Midbrain (tissue), 1 donor: Measurements from ENCODE around the gene LENG9.
"Not testable (repeated sequence)": the region's sequence is repeated elsewhere in the genome, so short reads cannot be mapped to it uniquely, and the experiment has no call there.

ENCODE experiments used
- DNase-seq: peaks from one replicate; lab custom pipeline; 2025; lab: John Stamatoyannopoulos, UW

Gene LENG9

GRCh38 chr19:54478677-54479266, 15.2 kb upstream of the LENG9 start:
- no peak for DNase-seq

DNA sequence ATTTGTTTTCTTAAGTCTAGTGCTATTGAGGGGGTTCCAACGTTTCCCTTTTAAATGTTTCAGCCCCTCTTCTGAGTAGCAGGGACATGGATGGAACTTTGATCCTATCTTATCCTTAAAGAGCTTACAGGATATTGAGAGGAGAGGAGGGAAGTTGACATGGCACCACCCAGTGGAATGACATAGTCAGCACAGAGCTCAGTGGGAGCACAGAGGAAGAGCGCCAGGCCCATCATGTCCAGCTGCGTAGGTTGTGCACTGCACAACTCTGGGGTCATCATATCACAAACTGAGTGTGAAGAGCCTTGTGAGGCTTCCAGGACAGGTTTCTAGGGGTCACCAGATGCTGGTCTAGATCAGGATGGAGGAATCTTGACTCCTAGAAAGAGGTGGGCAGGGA, 14.1 kb upstream of the LENG9 start:
- DNase-seq, result no peak

GRCh38 chr19:54475706-54476105, 12.1 kb upstream of the LENG9 start:
- no peak for DNase-seq

GRCh38 chr19:54473892-54474372, 10.4 kb upstream of the LENG9 start:
- DNase-seq, result no peak

GRCh38 chr19:54473071-54473891, 9.7 kb upstream of the LENG9 start, which contains the start of gene CDC42EP5:
Gene CDC42EP5 (minus strand): TSS chr19:54473296. CDS start chr19:54465547, 7,749 bp downstream.
- DNase-seq, result no peak

DNA sequence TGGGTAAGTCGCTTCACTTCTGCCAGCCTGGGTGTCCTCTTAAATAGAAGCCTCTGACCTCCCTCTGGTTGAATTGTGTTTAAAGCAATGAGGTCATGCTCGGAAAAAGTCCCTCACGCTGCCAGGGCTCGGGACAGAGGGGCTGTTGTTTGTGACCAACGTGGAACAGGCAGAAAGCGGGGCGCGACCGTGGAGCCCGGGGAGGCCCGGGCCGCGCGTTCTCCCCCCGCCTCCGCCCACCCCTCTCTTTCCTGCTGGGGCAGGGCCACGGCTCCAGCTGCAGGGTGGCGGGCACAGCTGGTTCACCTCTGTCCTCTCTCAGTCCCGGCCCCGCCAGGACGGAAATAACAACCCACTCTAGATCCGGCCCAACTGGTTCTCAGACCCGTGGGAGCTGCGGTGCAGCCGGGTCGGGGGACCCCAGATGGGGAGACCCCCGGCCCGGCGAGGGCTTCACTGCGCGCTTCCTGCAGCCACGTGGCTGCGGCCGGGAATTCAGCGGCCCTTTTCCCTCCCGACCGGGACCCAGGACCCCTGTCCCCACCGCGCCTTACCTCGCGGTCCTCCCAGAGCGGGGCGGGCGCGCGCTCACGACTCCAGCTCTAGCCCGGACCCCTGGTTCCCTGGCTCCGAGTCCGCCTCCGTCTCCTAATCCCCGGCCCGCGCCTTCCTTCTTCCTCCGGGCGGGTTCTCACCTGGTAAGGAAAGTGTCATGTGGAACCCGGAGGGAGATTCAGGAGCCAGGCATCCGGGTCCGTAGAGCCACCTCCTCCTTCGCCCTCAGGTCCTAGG, 7.6 kb upstream of the LENG9 start:
- peak; percentile 20 for DNase-seq

DNA sequence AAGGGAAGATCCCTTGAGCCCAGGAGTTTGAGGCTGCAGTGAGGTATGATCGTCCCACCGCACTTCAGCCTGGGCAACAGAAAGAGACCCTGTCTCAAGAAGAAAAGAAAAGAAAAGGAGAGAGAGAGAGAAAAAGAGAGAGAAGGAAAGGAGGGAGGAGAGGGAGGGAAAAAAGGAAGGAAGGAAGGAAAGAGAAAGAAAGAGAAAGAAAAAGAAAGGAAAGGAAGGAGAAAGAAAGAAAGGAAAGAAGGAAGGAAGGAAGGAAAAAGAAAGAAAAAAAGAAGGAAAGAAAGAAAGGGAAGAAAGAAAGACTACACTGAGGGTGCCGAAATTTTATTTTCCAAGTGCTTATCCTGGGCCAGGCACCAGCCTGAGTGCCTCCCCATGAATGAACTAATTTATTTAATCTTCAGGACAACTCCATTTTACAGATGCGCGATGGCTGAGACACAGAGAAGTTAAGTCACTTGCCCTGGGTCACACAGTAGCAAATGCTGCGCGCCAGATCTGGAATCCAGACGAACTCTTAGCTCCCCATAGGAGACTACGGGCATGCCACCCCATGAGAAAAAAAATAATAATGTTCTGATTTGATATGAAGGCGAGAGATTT, 6.8 kb upstream of the LENG9 start:
- DNase-seq, result no peak

DNA sequence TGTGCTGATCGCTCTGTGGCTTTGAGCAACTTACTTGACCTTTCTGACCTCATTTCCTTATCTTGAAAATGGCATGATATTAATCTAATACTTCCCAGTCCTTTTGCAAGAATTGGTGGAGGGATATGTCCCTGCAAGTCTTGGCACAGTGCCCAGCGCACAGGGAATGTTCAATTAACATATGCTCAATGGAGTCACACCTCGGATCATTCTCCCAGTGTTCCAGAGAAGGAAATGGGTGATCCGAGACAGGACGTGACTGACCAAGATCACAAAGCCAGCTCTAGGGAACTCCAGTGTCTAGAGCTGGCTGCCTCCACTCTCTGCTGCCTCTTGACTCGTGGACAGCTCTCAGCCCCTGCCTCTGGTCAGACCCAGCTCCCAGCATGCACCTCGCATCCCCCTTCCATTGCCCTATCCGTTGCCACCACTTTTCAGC, 5.9 kb upstream of the LENG9 start:
- DNase-seq, result no peak

DNA sequence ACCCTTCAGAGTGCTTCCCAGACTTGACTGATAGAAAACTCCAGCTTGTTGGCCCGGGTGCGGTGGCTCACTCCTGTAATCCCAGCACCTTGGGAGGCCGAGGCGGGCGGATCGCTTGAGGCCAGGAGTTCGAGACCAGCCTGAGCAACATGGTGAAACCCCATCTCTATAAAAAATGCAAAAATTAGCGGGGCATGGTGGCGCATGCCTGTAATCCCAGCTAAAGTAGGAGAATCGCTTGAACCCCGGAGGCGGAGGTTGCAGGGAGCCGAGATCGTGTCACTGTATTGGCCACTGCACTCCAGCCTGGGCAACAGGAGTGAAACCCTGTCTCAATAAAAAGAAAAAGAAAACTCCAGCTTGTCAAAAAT, 2.5 kb upstream of the LENG9 start:
- not testable (repeated sequence) for DNase-seq

GRCh38 chr19:54465426-54466109, 2.0 kb upstream of the LENG9 start:
- DNase-seq, result no peak

GRCh38 chr19:54464630-54465425, 1.2 kb upstream of the LENG9 start:
- peak; percentile 76 for DNase-seq

GRCh38 chr19:54464044-54464629, 559 bp upstream of the LENG9 start:
- DNase-seq, result peak; percentile 74

DNA sequence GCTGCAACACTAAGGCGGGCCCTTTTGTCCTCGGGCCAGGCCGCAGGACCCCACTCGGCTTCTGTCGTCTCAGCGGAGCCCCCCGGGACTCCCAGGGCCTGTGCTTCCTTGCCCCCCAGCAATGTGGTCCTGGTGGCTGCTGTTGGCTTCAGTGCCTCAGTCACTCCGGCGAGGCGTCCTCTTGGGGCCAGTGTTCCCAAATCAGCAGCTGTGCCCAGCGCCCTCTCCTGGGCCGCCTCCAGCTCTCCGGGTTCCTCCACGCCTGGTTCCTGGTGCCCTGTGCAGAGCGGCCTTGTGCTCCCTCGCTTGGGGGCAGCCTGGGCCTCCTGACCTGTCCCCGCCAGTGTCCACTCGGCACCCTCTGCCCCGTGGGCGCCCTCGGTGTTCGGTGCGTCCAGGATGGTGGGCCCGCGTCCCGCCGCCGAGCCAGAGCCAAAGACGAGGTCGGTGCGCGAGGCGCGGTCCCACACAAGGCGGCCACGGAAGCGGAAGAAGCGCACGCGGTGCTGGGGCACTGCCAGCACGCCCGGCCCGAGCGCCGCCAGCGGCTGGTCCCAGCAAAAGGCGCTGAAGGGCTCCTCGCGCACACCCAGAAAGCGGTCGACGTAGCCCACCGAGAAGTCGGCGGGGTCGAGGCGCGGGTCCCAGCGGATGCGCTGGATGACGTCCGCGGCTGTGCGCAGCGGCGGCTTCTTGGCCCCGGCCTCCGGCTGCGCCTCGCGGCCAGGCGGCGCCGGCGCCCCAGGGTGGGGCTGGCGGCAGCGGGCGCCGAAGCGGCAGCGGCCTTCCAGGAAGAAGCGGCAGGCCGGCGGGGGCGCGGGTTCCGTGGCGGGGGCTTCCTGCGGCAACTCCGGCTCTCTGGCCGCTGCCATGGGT, 685 bp downstream of the LENG9 start:
- DNase-seq, result peak; percentile 65

DNA sequence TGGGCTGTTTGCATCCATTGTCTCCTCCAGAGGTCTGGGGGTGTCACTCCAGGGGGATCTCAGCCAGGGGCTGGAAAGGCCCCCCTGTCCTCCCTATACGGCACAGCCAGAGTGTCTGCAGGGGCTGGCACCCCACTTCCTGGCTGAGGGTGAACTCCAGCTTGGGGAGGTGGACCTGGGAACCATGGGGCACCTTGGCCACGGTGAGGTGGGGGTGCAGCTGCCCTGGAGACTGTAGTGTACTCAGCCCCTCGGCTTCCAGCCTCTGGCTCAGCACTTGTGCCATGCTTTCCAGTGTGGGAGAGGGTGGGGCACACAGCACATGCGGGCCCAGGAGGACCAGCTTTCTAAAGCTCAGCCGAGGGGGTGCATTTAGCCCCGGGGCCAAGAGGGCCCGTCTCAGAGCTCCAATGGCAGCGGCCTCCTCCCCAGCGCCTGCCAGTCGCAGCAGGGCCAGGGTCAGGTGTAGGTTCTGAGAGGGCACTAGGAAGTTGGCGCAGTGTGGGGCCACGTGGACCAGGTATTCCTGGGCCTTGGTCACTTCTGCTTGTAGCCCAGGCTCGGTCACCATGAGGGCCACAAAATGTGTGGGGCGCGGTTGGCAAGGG, 1.4 kb downstream of the LENG9 start:
- no peak for DNase-seq

DNA sequence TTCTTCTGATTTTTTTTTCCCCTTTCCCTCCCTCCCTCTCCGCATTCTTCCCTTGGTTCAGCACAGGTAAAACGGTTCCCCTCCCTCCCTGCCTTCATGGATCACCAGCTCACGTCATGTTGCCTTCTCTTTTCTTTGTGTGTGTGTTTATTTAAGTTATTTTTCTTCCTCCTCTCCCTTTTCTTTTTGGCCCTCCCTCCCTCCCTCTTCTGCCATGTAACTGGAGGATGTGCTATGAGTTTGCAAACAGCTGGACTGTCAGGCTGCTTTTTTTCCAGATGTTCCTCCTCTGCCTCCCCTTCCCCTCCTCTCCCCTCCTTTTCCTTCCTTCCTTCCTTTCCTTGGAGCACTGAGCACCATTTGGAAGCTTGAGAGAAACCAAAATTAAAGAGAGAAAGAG, 2.0 kb downstream of the LENG9 start:
- DNase-seq, result no peak

DNA sequence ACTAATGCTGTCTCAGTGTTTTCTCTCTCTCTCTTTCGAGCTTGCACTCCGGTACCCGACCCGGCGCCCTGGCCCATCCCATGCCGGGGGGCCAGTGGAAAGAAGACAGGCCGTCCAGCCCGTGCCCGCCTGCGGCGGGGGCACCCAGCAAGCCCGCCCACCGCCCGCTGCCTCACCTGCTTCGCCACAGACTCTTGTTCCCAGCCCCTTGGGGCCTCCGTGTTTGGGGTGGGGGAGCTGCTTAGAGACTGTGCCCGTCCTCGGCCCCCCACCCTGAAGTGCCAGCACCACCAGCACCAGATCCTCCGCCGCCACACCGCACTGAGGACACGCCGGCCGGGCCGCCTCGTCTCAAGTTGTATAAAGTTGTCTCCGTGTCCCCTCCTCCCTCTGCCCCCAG, 2.4 kb downstream of the LENG9 start:
- no peak for DNase-seq

DNA sequence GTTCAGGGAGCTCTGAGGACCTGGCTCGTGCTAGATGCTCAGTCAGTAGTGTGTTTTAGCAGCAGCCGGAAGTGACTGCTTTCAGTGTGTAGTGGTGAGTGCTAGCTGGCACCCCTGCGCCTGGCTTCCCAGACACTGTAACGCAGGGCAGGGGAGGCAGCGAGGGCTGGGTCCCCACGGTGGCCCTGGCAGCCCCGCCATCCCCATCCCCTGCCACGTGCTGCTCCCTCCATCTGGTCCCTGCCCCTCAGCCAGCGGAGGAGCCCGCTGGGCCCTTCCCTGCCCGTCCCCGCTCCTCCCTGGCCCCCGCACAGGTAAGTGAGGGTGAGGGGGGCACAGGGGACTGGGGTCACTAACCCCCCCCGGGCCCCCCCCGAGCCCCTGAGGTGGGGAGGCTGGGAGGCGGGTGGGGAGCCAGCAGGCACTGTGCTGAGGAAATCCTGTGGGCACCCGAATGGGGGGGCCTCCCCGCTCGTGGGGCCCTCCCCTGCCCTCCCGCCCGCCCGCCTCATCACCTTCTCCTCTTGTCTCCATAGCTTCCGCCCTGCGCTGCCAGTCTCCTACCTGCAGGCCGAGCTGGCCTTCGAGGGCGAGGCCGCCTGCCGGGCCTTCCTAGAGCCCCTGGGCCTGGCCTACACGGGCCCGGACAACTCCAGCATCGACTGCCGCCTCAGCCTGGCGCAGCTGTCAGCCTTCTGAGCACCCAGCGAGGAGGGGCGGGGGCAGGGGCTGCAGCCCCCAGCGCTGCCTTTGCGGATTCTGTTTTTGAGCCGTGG, 3.2 kb downstream of the LENG9 start:
- no peak for DNase-seq
